Cerebellar cortex (tissue), 1 donor: ENCODE measurements around the gene GTF2I.
"Not testable (repeated sequence)": the region's sequence is repeated elsewhere in the genome, so short reads cannot be mapped to it uniquely, and the experiment has no call there.

ENCODE experiments used
- DNase-seq: peaks from one replicate; pipeline ENCODE4 v3.0.0-alpha.2; 2015; ENCODE audit warnings: low spot score

The GTF2I gene

DNA sequence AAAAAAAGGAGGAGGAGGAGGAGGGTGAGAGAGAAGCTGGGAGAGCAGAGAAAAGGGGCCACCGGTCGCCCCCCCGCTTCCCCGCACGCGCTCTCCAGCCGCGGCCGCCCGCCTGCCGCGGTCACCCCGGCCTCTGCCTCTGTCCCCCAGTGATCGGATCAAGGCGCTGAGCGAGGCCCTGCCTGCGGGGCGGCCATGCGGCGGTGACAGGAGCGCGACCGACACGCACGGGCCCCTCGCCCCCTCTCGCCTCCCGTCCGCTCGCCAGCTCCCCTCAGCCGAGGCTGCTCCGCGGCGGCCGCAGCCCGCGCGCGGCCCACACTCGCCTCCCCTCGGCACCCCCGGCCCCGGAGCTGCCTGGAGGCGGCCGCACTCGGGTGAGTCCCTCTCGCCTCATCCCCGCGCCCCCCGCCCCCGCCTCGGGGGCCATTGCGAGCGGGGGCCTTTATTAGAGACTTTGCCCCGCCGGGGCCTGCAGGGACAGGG lies at the start of gene GTF2I:
TSS of gene GTF2I (plus strand) at position 27 of the 486 bp plus-strand sequence. CDS start 31,411 bp downstream, outside the sequence.
- DNase-seq = no peak

DNA sequence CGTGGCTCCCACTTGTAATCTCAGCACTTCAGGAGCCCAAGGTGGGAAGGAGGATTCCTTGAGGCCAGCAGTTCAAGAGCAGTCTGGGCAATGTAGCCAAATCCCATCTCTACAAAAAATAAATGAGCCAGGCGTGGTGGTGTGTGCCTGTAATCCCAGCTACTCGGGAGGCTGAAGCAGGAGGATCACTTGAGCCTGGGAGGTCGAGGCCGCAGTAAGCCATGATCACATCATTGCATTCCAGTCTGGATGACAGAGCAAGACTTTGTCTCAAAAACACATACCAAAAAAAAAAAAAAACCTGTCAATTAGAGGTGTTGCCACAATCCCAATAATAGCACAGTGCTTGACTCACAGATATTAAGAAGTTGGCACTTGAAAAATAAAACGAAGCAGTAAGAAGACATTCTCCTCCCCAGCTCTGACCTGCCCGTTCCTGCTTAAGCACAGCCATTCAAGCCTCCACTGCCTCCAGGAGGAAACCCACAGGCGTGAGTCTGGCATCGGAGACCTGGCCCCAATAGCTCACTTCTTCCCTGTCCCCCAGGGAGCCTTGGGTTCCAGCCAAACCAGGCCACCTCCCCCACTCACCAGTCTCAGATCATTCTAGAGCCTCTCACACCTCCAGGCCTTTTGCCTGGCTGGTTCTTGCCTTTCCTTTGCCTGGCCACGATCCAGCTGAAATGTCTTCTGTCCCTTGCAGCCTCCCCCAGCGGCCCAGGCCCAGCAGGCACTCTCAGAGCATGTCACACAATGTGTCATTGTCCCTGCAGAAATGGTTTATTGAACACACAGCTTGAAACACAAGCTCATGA lies 45.3 kb upstream of the GTF2I start:
- peak; percentile 61 for DNase-seq

DNA sequence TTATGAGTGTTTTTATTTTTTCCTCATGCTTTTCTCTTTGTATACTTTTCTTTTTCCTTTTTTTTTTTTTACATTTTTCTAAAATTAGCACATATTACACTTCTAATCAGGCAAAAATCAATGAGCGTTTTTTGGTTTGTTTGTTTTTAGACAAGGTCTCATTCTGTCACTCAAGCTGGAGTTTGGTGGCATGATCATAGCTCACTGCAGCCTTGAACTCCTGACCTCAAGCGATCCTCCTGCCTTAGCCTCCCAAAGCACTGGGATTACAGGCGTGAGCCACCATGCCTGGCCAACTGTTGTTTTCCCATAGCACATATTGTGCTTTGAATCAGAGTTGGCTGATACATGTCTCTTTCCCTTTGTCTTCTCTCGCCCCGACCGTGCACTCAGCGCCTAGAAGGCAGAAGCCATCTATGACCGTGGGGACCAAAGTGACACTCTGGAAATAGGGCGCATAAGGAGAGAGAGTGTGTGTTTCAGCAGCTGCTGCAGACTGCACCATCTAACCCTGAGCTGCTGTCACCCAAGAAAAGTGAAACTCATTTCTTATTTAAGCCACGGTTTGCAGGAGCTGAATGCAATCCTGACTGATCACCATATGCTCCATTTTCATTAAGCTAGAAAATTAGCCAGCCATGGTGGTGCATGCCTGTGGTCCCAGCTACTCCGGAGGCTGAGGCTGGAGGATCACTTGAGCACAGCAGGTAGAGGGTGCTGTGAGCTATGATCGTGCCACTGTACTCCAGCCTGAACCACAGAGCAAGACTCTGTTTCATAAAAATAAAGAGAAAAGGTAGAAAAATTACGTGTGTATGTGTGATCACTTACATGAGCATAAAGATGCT lies 41.4 kb upstream of the GTF2I start:
- no peak for DNase-seq

DNA sequence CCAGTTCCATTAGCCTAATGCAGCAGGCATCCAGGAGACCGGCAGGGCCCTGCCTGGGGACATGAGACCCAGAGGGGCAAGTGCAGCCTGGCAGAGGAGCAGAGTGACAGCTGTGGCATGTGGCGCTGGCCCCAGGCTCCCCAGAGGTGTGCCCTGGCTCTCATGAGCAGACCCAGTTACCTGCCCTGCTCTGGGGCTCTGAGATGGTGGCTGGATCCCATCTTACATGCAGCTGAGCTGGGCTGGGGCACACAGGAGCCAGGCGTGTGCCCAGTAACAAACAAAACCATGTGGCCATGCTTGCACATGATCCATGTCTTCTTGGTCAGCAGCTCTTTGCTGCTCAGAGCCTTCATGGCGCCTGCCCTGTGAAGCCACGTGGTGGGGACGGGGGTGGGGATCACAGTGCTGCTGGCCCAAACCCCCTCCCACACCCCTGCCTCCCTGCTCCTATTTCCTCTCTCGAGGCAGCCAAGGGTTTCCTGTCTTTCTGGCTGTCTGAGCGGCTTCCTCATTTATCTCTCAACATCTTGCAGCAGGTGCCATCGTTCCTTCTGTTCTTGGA lies 40.3 kb upstream of the GTF2I start:
- no peak for DNase-seq

DNA sequence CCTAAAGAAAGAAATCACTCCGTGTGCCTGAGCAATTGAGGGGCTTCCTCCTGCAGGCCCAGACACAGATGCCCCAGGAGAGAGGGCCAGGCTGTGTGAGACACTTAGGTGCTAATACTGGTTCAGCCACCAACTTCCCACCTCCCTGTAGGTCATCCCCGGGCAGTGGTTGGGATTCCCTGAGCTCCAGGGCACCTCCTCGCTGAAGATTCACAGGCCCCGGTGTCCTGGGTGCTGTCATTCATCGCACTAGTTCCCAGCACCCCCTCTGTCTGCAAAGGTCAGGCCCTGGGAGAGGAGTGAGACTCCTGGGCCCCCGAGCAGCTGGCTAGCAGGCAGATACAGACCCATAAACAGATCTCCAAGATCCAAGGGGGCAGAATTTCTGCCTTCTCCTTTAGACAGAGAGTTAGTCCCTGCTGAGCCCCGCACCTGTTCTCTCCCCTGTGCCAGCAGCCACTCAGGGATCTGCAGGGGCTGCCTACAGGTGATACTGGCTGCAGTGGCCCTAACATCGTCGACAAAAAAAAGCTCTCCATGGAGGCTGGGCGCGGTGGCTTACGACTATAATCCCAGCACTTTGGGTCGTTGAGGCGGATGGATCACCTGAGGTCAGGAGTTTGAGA lies 38.2 kb upstream of the GTF2I start:
- DNase-seq = peak; percentile 90

DNA sequence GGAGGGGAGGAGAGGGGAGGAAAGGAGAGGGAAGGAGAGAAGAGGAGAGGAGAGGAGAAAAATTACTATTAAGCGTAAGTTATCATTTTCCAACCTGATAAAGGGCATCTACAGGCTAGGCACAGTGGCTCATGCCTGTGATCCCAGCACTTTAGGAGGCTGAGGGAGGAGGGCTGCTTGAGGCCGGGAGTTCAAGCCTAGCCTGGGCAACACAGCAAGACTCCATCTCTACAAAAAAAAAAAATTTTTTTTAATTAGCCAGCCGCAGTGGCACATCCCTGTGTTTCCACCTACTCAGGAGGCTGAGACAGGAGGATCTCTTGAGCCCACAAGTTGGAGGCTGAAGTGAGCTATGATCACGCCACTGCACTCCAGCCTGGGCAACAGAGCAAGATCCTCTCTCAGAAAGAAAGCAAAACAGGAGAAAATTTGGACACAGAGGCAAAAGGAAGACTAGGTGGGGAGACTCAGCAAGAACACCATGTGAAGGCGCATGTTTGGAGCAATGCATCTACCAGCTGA lies 35.2 kb upstream of the GTF2I start:
- no peak for DNase-seq

DNA sequence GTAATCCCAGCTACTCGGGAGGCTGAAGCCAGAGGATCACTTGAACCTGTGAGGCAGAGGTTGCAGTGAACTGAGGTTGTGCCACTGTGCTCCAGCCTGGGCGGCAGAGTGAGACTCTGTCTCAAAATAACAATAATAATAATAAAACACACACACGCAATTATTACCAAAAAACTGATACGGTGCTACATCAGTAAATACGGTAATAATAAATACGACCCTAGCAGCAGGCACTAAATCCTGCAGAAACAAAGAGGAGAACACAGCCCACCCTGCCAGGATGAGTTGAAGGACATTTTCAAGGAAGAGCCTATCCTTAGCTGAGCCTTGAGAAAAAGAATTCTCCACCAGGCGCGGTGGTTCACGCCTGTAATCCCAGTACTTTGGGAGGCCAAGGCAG lies 34.4 kb upstream of the GTF2I start:
- DNase-seq = no peak

DNA sequence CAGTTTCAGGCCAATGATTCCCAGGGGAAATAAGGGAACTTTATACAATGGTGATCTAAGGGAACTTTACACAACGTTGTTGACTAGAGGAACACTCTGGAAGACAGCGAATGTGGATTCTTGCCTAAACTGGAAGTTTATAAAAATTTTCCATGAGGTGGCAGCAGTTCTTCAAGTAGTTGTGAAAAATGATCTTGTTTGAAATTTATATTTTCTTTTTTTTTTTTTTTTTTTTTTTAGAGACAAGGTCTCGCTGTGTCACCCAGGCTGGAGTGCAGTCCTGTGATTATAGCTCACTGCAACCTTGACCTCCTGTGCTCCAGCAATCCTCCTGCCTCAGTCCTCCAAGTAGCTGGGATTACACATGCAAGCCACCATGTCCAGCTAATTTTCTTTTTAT lies 32.1 kb upstream of the GTF2I start:
- peak; percentile 56 for DNase-seq

DNA sequence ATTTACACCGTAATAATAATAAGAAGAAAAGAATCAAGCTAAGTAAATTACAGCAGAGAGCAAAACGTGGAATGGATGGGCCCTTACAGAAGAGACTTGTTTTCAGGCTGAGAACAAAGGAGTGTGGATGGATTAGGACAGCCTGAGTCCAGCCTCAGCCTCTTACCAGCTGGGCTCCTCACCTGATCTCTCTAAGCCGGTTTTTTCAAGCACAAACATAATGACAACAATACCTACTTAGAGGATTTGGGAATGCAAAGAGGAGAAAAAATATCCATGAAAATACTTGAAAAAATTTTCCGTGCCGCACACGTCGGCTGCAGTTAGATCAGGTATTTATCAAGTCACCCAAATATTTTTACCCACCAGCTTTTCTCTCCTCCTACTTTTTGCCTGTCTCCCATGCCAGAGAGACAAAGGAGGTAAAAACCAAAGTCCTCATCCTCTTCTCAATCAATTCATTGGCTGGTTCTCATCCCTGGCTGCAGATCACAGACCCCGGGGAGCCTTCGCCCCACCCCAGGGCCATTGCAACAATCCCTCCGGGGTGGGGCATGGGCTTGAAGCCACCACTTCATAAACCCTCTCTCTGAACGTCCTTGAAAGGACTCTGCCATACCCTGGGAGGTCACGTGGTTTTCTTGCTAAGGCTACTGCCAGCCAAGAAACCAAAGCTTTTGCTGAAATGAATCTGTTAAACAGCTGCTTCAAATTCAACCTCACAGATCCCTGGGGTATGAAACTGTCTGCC lies 29.7 kb upstream of the GTF2I start:
- peak; percentile 44 for DNase-seq

DNA sequence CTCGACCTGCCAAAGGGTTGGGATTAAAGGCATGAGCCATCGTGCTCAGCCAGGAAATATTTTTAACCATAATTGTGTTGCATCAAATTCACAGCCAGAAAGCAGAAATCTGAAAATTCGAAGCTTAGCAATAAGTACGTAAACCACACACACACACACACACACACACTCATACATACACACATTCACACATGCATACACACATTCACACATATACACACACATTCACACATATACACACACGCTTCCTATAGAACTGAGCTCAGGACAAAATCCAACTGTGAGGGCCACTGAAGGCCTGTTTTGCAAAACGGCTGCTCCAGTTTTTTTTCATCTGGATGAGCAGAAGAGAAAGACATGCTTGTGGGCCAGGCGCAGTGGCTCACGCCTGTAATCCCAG lies 25.0 kb upstream of the GTF2I start:
- no peak for DNase-seq

DNA sequence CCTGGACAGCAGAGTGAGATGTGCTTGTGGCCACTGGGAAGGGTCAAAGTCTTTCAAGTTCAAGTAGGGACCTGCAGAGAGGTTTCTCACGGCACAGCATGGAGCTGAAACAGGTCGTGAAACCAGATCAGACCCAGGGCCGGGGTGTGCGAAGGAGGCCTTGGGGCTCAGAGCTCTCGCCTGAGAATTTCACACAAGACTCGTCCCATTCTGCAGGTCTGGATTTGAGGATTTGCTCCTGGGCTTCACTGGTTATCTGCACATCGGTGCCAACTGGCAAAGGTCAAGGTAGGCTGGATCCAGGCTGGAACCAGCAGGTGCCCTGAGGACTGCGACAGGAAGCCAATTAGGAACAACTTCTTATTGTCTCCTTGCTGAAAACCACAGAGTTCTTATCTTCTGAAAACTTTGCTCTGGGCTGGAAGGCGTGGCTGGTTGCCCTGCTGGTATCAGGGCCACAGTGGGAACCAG lies 24.0 kb upstream of the GTF2I start:
- no peak for DNase-seq

DNA sequence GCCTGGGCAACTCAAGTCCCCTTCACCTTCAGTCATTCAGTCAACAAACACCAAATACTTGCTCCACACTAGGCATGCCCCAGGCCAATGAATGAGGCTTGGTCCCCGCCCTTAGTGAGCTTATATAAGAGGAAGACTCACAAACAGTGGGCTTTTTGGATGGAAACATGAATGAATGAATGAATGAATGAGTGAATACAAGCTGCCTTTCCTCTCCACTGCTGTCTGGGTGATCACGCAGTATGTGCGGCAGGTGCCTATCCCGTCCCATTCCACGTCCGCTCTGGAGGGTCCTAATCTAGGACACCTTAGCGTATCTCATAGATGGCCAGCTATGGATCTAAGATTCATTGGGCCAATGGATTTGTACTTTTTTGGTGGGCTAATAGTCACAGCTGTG lies 19.8 kb upstream of the GTF2I start:
- no peak for DNase-seq

DNA sequence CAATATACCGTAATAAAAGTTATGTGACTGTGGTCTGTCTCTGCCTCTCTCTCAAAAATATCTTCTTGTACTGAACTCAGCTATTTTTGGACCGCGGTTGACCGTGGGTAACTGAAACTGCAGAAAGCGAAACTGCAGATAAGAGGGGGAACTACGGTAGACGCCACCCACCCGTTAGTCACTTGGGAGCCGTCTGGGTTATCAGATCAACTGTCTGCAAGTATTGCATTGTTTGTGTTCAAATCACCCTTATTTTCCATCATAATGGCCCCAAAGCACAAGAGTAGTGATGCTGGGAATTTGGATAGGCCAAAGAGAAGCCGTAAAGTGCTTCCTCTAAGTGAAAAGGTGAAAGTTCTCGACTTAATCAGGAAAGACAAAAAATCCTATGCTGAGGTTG lies 7.5 kb upstream of the GTF2I start:
- not testable (repeated sequence) for DNase-seq

DNA sequence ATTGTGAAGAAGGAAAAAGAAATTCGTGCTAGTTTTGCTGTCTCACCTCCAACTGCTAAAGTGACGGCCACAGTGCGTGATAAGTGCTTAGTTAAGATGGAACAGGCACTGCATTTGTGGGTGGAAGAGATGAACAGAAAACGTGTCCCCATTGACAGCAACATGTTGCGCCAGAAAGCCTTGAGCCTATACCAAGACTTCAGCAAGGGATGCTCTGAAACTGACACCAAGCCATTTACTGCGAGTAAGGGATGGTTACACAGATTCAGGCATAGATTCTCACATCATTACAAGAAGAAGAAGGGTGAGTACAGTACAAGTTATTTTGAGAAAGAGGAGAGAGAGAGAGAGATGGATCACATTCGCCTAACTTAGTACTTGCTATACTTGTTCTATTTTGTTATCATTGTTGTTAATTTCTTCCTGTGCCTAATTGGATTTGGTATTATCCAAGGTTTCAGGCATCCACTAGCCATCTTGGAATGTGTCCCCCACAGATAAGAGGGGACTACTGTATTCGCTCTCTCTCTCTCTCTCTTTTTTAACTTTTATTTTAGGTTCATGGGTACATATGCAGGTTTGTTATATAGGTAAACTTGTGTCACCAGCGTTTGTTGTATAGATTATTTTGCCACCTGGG lies 6.9 kb upstream of the GTF2I start:
- not testable (repeated sequence) for DNase-seq

DNA sequence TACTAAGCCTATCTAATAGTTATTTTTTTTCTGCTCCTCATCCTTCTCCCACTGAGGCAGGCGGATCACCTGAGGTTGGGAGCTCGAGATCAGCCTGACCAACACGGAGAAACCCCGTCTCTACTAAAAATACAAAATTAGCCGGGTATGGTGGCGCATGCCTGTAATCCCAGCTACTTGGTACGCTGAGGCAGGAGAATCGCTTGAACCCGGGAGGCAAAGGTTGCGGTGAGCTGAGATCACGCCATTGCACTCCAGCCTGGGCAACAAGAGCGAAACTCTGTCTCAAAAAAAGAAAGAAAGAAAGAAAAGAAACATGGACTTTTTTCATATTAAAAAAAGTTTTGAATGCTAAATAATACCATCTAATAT lies 6.4 kb upstream of the GTF2I start:
- not testable (repeated sequence) for DNase-seq

DNA sequence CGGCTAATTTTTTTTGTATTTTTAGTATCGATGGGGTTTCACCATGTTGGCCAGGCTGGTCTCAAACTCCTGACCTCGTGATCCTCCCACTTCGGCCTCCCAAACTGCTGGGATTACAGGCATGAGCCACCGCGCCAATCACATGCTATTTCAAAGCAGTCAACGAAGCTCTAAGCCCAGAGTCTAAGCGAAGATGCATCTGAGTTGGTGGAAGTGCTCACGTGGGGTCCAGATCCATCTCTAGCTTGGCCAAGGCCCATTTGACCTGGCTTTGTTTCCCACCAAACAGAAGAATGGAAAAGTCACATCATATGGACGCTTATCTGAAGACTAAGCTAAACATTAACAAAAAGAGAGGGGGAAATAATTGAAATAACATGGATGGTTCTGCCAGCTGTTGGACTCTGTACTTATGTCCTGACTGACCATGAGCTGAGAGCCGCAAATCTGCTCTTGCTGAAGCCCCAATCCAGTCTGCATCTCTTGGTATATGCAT lies 3.8 kb upstream of the GTF2I start:
- DNase-seq = no peak

DNA sequence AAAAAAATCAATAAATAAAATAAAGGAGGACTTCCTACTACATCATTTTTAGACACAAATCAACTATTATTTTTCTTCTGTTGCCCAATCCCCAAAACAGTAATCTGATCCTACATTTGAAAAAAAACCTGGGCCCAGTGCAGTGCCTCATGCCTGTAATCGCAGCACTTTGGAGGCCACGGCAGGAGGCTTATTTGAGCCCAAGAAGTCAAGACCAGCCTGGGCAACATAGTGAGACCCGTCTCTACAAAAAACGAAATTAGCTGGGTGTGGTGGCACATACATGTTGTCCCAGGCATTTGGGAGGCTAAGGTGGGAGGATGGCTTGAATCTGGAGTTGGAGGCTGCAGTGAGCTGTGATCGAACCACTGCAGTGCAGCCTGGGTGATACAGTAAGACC lies 2.7 kb upstream of the GTF2I start:
- DNase-seq = no peak

DNA sequence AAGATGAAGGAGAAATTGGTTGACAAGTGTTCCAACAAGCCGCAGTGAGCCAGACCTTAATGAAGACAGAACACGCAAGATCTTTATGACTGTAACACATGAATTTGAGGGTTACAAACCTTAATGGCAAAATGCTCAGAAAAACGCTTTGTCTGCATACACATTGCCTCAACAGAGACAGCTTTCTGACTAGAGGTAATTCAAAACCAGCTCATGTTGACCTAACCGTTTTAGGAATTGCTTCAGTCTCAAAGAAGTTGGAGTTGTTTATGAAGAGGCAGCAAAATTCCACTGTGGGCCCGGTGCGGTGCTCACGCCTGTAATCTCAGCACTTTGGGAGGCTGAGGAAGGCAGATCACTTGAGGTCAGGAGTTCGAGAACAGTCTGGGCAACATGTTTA lies 2.2 kb upstream of the GTF2I start:
- DNase-seq = no peak

DNA sequence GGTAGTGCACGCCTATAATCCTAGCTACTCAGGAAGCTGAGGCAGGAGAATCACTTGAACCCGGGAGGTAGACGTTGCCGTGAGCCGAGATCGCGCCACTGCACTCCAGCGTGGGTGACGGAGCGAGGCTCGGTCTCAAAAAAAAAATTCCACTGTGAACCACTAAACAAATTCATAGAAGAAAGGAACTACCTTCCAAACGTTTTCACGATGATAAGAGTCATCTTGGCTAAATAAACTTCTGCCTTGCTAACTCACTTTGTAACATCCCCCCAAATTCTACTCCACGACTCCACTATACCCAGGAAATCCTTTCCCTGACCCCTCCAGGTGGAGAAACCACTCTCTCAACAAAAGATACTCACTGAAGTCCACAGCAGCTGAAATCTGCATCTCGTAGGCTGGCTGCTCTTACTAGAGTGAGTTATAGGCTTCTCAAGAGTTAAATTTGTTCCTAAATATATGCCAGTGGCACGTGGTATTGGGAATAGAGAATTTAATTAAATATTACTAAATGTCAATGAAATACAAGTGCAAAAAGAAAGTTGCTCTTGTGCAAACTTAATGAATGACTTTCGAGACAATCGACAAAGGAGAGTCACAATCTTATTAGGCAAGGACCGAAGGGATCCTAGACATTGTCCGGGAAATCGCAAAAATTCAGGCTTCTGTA lies 1.6 kb upstream of the GTF2I start:
- DNase-seq = no peak

DNA sequence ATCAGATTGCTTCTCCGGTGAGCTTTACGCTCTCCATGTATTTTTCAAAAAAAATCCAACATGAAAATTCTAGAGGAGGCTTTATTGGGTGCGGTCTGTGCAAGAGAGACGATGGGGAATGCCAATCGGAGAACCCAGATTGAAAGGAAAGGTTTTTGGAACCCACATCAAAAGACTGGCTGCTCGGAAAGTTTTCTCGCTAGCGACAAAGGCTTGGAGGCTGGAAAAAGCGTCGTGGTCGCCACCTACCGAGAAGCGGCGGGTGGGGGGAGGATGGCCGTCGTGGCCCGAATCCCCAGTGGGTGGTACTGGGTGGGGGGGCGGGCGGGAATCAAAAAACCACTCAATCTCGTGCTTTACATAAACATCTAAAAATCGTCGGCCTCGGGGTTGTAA lies 1.1 kb upstream of the GTF2I start:
- peak; percentile 58 for DNase-seq
